ENCODE results near the gene ZNF878.
A peak's percentile ranks its signal among the peaks of the same experiment; 100 is the strongest.
"Not testable (repeated sequence)": the region's sequence is repeated elsewhere in the genome, so short reads cannot be mapped to it uniquely, and the experiment has no call there.

ZNF878 gene

GRCh38 chr19:12052497-12053169 lies at the start of gene ZNF878:
Gene ZNF878 (minus strand): TSS chr19:12052961. CDS start chr19:12052801, 160 bp downstream.
- DNase-seq = peak; percentile 28

- DNase-seq = no peak
Observed at GRCh38 chr19:12098040-12098439, 45.3 kb upstream of the ZNF878 start.

GRCh38 chr19:12095111-12095790 lies 42.5 kb upstream of the ZNF878 start:
- DNase-seq = no peak

- DNase-seq = no peak
Observed at GRCh38 chr19:12093777-12094176, 41.0 kb upstream of the ZNF878 start.

- DNase-seq = no peak
Observed at GRCh38 chr19:12092956-12093355, 40.2 kb upstream of the ZNF878 start.

- peak; percentile 22 for DNase-seq
Observed at GRCh38 chr19:12092065-12092867, 39.5 kb upstream of the ZNF878 start.

- DNase-seq = peak; percentile 49
Observed at GRCh38 chr19:12090807-12091206, 38.0 kb upstream of the ZNF878 start.

- DNase-seq = no peak
Observed at GRCh38 chr19:12085074-12085818, 32.5 kb upstream of the ZNF878 start.

- DNase-seq = not testable (repeated sequence)
Observed at GRCh38 chr19:12083336-12083735, 30.6 kb upstream of the ZNF878 start.

- DNase-seq = no peak
Observed at GRCh38 chr19:12077375-12077774, 24.6 kb upstream of the ZNF878 start.

- DNase-seq = not testable (repeated sequence)
Observed at GRCh38 chr19:12076331-12076730, 23.6 kb upstream of the ZNF878 start.

- no peak for DNase-seq
Observed at GRCh38 chr19:12075538-12076139, 22.9 kb upstream of the ZNF878 start.

- DNase-seq = peak; percentile 69
Observed at GRCh38 chr19:12064590-12065538, 12.1 kb upstream of the ZNF878 start, which contains the start of gene ZNF844. Gene ZNF844 (plus strand): TSS chr19:12064731. CDS start chr19:12064874, 143 bp downstream.

GRCh38 chr19:12055784-12056183 lies 3.0 kb upstream of the ZNF878 start:
- DNase-seq = no peak

GRCh38 chr19:12052091-12052496 lies 667 bp downstream of the ZNF878 start:
- no peak for DNase-seq

GRCh38 chr19:12047868-12048267 lies 4.9 kb downstream of the ZNF878 start:
- no peak for DNase-seq

- no peak for DNase-seq
Observed at GRCh38 chr19:12043752-12044422, 8.9 kb downstream of the ZNF878 start.

- DNase-seq = no peak
Observed at GRCh38 chr19:12042893-12043292, 9.9 kb downstream of the ZNF878 start.

- DNase-seq = peak; percentile 58
Observed at GRCh38 chr19:12035220-12036172, 17.3 kb downstream of the ZNF878 start, which contains the start of gene ZNF433. Gene ZNF433 (minus strand): TSS chr19:12035679. CDS start chr19:12035539, 140 bp downstream.

Data from activated gamma-delta T cell treated with Interleukin-2 at 50 U/mL for 16 hours (primary cell).